Right renal pelvis (tissue), 4 donors: ENCODE data around the gene FOXK1. TPM values are rescaled to one million over a fixed set of nuclear protein-coding genes. Genes with fewer than 3 reads are reported as not detected.
"Not testable (repeated sequence)": the region's sequence is repeated elsewhere in the genome, so short reads cannot be mapped to it uniquely, and the experiment has no call there.

Experiments used
- DNase-seq, 4 donors: peaks; one replicate each; pipeline ENCODE4 v3.0.0-alpha.2; 2013; ENCODE audit warnings: low read depth in 4 of 4, low spot score in 3 of 4, missing footprints in 1 of 4
- polyA plus RNA-seq, 4 donors: library from polyadenylated mRNA; unstranded; fragments of 120-200 nt; gene quantifications; one replicate each; pipeline ENCODE4 v1.2.1, GENCODE V29; 2013; ENCODE audit not compliant: insufficient read length in 4 of 4

FOXK1 gene
- polyA plus RNA-seq, 4 donors: 12.7 to 16.1 (median 13.9) TPM

DNA sequence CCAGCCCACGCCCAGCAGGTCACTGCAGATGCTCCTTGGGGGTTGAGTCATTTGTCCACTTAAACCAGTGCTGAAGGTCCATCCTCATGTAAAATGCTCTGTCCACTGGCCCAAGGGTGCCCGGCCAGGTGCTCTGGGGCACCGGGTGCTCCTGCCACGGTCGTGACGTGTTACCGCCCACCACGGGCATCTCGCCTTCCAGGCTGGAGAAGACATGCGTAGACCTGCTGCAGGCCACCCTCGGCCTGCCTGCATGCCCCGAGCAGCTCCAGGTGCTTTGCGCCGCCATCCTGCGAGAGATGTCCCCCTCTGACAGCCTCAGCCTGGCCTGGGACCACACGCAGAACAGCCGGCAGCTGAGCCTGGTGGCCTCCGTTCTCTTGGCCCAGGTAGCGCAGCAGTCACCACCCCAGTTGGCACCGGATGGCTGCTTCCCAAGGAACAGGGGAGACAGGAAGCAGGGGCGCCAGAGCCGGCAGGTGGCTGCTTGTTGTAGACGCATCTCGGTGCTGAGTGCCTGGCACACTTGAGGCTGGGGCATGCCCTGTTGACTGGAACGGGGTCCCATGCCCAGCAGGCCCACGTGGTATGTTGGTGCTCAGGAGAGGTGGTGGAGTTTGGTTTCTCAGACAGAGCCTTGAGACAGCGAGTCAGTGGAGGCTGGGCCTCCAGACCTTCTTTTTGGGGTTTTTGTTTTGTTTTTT, 99.4 kb downstream of the FOXK1 start:
- no peak for DNase-seq

GRCh38 chr7:4782333-4783291, 100.5 kb downstream of the FOXK1 start:
- DNase-seq: no peak

GRCh38 chr7:4783292-4783652, 101.2 kb downstream of the FOXK1 start:
- no peak for DNase-seq

DNA sequence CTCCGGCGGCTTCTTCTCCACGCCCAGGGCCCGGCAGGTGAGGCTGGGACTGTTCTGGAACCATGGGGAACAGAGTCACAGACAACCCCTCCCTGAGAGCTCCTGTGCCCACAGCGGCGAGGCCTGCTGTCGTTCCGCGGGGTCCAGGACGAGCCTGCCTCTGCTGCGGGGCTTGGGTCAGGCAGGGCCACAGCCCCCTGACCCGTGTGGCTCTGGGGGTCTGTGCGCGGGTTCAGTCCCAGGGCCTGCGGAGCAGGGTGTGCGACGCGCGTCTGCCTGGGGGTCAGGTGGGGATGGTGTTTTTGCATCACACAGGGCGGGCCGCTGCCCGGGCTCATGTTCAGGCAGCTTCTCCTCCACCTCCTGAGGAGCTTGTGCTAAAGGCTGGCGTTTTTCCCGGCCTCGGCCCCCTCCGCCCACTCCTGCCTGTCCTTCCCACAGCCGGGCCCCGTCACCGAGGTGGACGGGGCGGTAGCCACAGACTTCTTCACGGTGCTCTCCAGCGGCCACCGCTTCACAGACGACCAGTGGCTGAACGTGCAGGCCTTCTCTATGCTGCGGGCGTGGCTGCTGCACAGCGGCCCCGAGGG, 101.8 kb downstream of the FOXK1 start:
- DNase-seq: no peak

GRCh38 chr7:4784799-4785198, 102.7 kb downstream of the FOXK1 start:
- no peak for DNase-seq

GRCh38 chr7:4785371-4785770, 103.3 kb downstream of the FOXK1 start:
- DNase-seq: no peak

DNA sequence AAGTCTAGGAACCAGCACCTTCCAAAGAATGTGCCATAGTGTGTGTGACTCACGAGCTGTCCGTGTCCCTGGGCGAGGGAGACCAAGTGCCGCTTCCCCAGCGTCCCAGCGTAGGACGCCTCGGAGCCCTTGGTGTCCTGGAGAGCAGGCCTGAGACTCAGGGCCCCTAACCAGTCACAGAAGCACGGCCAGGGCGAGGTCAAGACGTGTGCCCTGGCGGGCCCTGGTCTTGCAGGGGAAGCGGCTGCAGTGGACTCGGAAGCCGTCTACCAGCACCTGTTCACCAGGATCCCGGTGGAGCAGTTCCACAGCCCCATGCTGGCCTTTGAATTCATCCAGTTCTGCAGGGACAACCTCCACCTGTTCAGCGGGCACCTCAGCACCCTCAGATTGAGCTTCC, 103.9 kb downstream of the FOXK1 start:
- no peak for DNase-seq

GRCh38 chr7:4787541-4787940, 105.4 kb downstream of the FOXK1 start:
- no peak for DNase-seq

DNA sequence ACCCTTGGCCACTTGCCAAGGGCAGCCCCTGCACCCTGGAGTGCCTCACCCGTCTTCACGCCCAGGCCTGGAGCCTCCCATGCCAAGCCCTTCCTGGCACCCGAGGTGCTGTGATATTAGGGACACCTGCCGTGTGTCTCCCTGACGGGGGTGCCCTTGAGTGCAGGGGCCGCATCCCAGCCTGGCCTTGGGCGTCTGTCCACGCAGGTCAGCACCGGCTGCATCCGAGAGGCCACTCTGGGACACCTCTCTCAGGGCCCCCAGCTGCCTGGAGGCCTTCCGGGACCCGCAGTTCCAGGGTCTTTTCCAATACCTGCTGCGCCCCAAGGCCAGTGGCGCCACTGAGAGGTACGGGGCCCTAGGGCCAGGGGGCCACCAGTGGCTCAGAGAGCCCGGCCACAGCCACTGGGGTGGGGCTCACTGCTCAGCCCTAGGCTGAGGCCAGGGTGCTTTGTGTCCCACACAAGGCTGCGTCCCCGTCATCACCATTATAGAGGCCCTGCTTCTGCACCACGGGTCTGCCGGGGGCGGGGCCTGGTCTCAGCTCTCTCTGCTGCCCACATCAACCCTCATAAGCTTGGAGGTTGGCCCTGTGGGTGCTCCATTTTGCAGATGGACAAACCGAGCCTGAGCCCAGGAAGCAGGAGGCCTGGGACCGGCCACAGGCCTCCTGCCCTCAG, 106.0 kb downstream of the FOXK1 start:
- DNase-seq: no peak

DNA sequence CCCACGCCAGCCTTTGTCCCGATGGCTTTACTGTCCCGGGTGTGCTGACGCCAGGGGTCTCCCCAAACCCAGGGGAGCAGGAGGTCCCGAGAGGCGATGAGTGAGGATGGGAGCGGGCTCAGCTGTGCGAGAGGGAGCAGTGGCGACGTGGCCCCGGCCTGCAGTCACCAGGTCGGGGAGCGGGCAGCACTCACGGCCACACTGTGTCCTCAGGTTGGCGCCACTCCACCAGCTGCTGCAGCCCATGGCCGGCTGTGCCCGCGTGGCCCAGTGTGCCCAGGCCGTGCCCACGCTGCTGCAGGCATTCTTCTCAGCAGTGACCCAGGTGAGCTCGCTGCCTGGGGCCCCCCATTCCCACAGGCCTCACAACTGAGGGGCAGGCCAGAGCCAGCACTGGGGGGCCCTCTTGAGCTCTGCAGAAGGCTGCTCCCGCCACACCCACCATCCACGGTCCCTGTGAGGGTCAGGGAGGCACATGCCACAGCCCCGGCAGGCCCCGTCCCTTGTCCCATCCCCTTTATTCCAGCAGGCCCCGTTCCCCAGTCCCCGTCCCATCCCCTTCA, 106.6 kb downstream of the FOXK1 start:
- no peak for DNase-seq

DNA sequence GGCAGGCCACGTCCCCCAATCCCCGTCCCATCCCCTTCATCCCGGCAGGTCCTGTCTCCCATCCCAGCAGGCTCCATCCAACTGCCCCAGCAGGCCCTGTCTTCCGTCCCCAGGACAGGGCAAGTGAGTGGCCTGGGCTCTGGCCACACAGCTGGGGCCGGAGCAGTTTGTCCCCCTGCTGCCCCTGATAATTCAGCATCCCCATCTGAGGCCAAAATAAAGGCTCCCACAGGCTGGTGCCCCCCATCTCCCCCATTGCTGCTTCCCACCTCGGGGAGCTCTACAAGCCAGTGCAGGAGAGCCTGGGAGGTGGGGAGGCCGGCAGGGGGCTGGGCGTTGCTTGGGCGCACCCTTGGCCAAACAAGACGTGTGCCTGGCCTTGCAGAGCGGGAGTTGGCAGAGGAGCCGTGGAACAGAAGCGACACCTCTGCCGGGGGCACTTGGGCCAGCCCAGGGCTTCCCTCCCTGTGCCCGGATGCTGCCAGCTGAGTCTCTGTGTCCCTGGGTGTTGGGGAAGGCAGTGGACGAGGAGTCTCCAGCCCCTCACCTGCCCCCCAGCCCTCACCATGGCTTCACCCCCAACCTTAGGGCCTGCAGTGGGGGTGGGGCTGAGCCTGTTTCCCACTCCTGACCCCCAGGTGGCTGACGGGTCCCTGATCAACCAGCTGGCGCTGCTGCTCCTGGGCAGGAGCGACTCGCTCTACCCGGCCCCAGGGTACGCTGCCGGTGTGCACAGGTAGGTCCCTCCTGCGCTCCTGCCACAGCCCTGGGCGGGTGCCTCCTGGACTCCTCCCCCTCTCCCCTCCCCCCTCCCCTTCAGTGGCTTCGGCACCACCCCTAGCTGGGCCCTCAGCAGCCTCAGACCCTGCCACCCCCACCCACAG, 107.3 kb downstream of the FOXK1 start:
- no peak for DNase-seq

GRCh38 chr7:4790078-4790465, 108.0 kb downstream of the FOXK1 start:
- no peak for DNase-seq

DNA sequence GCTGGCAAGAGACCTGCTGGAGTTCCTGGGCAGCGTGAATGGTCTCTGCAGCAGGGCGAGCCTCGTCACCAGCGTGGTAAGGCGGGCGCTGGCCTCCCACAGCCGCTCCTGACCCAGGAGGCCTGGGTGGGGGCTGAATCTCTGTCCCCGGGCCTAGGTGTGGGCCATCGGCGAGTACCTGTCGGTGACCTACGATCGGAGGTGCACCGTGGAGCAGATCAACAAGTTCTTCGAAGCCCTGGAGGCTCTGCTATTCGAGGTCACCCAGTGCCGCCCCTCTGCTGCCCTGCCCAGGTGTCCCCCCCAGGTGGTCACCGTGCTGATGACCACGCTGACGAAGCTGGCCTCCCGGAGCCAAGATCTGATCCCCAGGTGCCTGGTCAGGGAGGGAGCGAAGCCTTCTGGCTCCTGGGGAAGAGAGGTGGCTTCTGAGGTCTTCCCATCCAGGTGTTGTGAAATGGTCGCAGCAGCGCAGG, 108.5 kb downstream of the FOXK1 start:
- no peak for DNase-seq

DNA sequence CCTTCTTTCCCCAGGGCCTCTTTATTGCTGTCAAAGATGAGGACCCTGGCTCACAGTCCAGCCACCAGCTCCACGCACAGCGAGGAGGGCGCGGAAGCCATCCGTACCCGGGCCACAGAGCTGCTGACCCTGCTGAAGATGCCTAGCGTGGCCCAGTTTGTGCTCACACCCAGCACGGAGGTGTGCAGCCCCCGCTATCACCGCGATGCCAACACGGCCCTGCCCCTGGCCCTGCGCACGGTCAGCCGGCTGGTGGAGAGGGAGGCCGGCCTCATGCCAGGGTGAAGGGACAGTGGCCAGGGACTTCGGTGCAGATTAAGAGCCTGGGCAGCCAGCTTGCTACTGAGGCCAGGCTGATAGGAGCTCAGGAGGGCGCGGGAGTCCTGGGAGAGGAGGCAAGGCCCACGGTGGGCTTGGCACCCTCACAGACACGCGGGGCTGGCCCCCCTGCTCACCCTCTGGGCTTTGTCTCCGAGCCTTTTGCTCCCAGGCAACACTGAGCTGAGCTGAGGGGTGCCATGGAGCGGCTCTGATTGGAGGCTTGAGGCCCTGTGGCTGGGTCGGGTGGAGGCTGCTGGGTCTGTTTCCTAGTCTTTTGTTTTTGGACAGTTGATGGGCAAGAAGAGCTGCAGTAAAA, 109.1 kb downstream of the FOXK1 start:
- DNase-seq: no peak

DNA sequence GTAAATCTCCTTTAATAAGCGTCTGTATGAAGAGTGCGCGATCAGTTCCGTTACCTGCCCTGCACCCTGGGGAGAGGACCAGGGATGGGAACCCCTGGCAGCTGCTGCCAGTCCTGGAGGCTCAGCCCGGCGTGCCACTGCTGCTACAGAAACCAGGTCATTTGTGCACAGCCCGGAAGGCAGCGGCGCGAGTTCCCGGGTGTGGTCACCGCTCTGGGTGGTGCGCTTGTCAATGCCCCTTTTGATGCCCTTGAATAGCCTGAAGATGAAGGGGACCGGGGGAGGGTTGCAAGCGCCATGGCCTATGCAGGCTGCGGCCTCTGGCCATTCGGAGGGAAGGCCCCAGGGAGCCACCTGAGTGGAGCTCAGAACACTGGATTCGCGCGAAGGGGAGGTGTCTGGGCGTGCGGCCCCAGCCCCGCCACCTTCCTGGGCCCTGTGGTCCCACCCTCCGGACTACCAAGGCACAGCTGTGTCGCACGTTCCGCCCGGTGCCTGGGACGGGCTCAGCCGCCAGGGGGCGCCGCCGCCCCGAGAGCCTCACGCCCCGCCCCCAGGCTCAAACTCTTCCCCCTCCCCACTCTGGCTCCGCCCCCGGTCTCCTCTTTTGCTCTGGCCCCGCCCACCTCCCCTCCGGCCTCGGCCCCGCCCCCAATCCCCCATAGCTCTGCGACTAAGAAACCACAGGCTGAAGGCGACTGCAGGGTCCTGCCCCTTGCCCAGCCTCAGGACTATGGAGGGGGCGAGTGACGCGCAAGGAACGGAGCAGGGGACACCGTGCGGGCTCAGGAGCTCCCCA, 109.8 kb downstream of the FOXK1 start:
- peak in 3 of 4 donors; percentile 61 to 71 (median 66) for DNase-seq

DNA sequence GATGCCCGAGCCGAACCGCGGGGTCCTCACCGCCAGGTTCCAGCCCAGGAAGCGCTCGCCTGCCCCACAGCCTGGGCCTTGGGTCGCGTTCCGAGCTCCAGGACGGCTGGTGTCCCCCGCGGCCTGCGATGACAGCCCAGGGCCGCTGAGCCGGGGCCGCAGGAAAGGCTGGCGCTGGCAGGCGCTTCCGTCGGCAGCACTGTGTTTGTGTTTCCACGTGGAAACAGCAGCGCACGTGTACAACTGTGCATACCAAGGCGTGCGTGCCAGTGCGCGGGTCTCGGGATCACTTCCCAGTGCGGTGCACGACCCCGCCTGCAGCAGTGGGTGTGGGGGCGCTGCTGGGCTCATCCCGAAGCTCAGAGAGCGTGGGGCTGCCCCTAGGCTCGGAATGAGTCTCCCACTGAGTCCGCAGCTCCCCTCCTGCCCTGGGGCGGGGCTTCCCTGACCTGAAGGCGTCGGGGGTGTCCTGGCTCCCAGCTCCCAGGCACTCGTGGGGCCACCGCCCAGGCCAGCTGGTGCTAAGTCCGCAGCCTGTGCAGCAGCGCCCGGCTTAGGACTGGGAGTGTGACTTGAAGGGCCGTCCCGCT, 110.5 kb downstream of the FOXK1 start:
- DNase-seq: no peak

DNA sequence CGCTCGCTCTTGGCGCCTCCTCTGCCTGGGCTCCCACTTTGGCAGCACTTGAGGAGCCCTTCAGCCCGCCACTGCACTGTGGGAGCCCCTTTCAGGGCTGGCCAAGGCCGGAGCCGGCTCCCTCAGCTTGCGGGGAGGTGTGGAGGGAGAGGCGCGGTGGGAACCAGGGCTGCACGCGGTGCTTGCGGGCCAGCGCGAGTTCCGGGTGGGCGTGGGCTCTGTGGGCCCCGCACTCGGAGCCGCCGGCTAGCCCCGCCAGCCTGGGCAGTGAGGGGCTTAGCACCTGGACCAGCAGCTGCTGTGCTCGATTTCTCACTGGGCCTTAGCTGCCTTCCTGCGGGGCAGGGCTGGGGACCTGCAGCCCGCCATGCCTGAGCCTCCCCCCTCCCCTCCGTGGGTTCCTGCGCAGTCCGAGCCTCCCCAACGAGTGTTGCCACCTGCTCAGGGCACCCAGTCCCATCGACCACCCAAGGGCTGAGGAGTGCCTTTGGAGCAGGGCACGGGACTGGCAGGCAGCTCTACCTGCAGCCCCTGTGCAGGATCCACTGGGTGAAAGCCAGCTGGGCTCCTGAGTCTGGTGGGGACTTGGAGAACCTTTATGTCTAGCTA, 111.4 kb downstream of the FOXK1 start:
- not testable (repeated sequence) for DNase-seq
